GM19463 (cell line): ENCODE measurements around the gene UBL3.
A peak's percentile ranks its signal among the peaks of the same experiment; 100 is the strongest.

Source experiments
- ATAC-seq: cut with Tn5 transposase; IDR thresholded peaks from one replicate; pipeline ENCODE4 v1.9.1; 2021; ENCODE audit warnings: mild to moderate bottlenecking, moderate library complexity; ENCODE audit not compliant: unreplicated experiment

The UBL3 gene

GRCh38 chr13:29850213-29850898 is at the start of gene UBL3:
TSS of gene UBL3 (minus strand) at chr13:29850617. CDS start at chr13:29849538, 1,079 bp downstream.
- ATAC-seq: peak; percentile 89

GRCh38 chr13:29897102-29897501 is 46.7 kb upstream of the UBL3 start:
- ATAC-seq: no peak

- ATAC-seq: no peak
These were observed 43.0 kb upstream of the UBL3 start for GRCh38 chr13:29893438-29893837.

GRCh38 chr13:29892151-29892550 is 41.7 kb upstream of the UBL3 start:
- no peak for ATAC-seq

- ATAC-seq: no peak
These were observed 38.7 kb upstream of the UBL3 start for GRCh38 chr13:29889111-29889510.

- ATAC-seq: no peak
These were observed 37.9 kb upstream of the UBL3 start for GRCh38 chr13:29888306-29888705.

GRCh38 chr13:29887686-29888085 is 37.3 kb upstream of the UBL3 start:
- ATAC-seq: no peak

- ATAC-seq: no peak
These were observed 36.7 kb upstream of the UBL3 start for GRCh38 chr13:29887030-29887557.

GRCh38 chr13:29886446-29886845 is 36.0 kb upstream of the UBL3 start:
- no peak for ATAC-seq

GRCh38 chr13:29885989-29886388 is 35.6 kb upstream of the UBL3 start:
- ATAC-seq: no peak

- no peak for ATAC-seq
These were observed 34.4 kb upstream of the UBL3 start for GRCh38 chr13:29884671-29885430.

GRCh38 chr13:29883941-29884518 is 33.6 kb upstream of the UBL3 start:
- no peak for ATAC-seq

GRCh38 chr13:29882076-29882475 is 31.7 kb upstream of the UBL3 start:
- ATAC-seq: no peak

- no peak for ATAC-seq
These were observed 27.7 kb upstream of the UBL3 start for GRCh38 chr13:29878101-29878500.

- ATAC-seq: no peak
These were observed 27.1 kb upstream of the UBL3 start for GRCh38 chr13:29877456-29878078.

GRCh38 chr13:29875646-29876045 is 25.2 kb upstream of the UBL3 start:
- no peak for ATAC-seq

GRCh38 chr13:29868581-29868980 is 18.2 kb upstream of the UBL3 start:
- no peak for ATAC-seq

- ATAC-seq: no peak
These were observed 15.5 kb upstream of the UBL3 start for GRCh38 chr13:29865934-29866333.

- ATAC-seq: no peak
These were observed 11.3 kb upstream of the UBL3 start for GRCh38 chr13:29861694-29862110.

GRCh38 chr13:29859971-29860370 is 9.6 kb upstream of the UBL3 start:
- ATAC-seq: no peak

GRCh38 chr13:29858667-29859066 is 8.2 kb upstream of the UBL3 start:
- ATAC-seq: no peak
